ENCODE measurements around the gene EPHA2. TPM values are rescaled to one million over a fixed set of nuclear protein-coding genes. Genes with fewer than 3 reads are reported as not detected.

Gene EPHA2
- total RNA-seq, 1 donor from 2014 or later, result 21.7 TPM

DNA sequence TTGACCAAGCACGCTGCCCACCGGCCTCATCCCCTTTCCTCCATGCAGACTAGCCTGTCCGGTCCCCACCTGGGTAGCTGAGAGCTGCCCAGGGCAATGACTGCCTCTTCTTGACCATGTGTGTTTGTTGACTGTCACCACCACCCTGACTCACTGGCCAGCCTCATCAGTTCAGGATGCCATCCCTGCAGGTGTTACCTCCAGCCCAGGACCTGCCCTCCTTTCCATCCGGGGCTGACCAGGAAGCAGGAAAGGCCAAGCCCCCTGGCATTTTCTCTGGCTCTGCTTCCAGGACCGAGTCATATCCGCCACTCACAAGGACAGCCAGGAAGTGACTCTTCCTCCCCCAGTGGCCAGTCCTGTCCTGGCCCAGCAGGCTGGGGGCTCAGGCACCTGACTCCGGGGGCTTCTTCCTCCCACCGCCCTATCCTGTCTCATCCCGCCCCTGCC is 17.1 kb downstream of the EPHA2 start:
- DNase-seq (ENCODE audit: low spot score), result no peak

DNA sequence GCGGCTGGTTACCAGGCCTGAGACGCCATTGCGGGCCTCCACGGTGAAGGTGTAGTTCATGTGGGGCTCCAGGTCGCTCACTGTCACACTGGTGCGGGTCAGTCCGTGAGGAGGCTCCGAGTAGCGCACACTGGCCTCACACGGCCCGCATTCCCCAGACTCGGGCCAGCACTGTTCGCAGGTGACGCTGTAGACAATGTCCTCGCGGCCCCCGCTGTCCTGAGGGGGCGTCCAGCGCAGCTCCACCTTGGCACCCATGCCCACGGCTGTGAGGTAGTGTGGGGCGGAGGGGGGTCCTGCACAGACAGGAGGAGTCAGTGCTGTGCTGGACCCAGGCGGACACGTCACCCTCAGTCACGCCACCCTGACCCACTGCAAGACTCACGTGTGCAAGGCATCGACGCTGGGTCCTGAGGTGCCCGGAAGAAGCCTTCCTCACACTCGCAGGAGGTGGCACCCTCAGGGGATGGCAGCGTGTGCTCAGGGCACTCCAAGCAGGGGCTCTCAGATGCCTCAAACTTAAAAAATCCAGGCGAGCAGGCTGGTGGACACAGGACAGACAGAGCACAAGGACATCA is 17.9 kb downstream of the EPHA2 start:
- no peak for DNase-seq (ENCODE audit: low spot score)

DNA sequence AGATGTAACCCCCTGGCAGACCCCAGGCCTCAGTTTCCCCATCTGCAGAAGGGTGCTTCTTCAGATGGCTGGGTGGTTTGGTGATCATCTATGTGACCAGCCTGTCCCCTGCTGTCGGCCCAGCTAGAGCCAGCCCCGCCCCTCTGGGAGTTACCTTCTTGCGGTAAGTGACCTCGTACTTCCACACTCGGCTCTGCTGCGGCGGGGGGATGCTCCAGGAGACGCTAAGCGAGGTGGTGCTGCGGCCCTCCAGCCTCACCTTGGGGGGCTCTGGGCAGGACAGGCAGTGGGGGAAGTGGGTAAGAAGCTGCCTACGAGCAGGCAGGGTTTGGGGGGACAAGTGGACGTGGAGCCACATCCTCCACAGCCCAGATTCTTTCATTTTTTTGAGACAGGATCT is 20.4 kb downstream of the EPHA2 start:
- no peak for DNase-seq (ENCODE audit: low spot score)

- no peak for DNase-seq (ENCODE audit: low spot score)
Measured at GRCh38 chr1:16134906-16135305, 21.0 kb downstream of the EPHA2 start.

DNA sequence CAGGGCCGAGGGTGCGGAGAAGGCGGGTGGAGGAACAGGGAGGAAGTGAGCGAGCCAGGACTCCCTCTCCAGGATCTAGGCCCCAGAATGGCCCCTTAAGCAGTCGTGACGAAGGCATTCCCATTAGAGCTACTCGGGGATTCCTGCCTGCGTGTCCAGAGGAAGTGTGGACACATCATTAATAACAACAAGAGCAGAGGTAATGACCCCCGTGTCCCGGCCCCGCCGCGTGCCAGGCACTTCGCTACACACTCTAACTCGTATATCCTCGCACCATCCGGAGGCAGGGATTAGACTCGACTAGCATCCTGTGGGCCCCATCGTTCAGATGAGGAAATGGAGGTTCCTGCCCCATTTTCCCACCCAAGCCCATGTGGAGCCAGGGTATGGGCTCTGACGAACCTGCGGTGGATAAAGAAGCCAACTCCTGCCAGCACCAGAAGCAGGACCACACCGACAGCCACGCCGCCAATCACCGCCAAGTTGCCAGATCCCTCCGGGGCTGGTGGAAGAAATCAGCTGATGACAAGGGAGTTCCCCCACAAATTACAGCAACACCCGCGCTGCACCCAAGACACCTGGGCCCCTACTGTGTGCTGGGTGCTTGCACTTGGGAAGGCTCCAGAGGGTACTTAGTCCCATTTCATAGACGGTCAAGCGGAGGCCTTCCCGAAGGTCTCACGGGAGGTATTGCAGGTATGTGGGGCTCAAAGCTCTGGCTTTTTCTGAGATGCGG is 21.6 kb downstream of the EPHA2 start:
- DNase-seq (ENCODE audit: low spot score), result peak; percentile 30

- no peak for DNase-seq (ENCODE audit: low spot score)
Measured at GRCh38 chr1:16133007-16133961, 22.6 kb downstream of the EPHA2 start.

DNA sequence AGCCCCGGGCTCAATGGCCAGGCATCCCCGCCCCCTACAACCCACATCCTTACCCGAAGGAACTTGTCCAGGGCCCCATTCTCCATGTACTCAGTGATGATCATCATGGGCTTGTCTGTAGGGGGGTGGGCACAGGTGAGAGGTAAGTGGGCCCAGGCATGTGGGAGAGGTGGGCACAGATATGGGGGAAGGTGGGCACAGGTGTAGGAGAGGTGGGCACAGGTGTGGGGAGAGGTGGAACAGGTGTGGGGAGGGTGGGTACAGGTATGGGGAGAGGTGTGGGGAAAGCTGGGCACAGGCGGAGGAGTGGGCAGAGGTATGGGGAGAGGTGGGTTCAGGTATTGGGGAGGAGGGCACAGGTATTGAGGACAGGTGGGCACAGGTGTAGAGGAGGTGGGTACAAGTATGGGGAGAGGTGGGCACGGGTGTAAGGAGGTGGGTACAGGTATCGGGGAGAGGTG is 23.5 kb downstream of the EPHA2 start:
- DNase-seq (ENCODE audit: low spot score), result no peak

DNA sequence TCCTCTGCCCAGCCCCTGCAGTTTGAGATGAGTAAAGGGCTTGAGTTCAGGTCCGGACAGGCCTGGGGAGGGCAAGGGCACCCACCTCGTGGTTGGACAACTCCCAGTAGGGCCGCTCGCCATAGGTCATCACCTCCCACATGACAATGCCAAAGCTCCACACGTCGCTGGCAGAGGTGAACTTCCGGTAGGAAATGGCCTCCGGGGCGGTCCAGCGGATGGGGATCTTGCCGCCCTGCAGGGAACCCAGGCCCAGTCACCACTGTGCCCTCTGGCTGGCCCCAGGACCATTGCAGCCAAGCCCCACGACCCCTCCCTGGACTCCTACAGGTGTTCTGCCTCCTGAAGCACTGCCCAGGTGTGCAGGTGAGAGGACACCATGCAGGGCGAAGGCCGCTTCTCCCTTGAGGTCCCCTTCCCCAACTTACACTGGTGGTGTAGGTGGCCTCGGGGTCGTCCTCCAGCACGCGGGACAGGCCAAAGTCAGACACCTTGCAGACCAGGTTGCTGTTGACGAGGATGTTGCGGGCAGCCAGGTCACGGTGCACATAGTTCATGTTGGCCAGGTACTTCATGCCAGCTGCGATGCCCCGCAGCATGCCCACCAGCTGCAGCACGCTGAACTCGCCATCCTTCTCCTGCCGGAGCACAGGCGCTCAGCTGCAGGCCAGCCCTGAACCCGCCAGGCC is 24.1 kb downstream of the EPHA2 start:
- DNase-seq (ENCODE audit: low spot score), result no peak

DNA sequence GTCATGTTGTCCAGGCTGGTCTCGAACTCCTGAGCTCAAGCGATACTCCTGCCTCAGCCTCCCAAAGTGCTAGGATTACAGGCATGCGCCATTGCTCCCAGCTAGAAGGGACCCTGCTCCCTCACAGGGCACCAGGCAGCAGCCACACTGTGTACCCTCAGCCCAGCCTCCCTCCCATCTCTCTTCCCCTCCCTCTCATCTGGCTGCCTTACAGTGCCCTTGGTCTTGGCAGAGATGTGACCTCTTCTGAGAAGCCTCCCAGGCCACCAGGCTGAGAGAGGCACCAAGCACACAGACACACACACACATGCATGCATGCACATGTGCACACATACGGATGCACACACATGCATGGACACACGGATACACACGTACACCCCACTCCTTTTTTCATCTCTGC is 25.0 kb downstream of the EPHA2 start:
- no peak for DNase-seq (ENCODE audit: low spot score)

DNA sequence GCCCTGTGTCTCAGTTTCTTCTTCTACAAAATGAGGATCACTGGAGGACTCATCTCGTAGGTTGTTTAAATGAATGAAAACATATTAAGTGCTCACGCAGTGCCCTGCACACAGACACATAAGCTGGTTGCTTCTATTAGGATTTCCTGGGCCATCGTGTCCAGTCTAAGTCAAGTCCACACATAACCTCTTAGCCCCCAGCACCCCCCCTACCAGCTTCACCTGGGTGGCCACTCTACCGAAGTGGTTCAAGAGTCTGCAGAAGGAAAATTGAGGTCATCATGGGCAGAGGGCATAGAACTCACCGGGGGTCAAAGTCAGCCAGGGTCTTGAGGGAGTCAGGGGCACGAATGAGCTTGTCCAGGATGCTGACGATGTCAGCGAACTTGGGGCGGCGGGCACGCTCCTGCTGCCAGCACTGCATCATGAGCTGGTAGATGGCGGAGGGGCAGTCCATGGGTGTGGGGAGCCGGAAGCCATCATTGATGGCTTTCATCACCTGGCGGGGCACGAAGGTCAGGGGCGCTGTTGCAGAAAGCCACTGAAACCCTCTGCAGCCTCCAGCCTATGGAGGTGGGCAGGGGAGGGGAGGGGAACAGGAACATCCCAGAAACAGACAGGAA is 25.8 kb downstream of the EPHA2 start:
- DNase-seq (ENCODE audit: low spot score), result no peak

GRCh38 chr1:16129316-16129715 is 26.6 kb downstream of the EPHA2 start:
- no peak for DNase-seq (ENCODE audit: low spot score)

- DNase-seq (ENCODE audit: low spot score), result no peak
Measured at GRCh38 chr1:16128338-16128741, 27.5 kb downstream of the EPHA2 start.

DNA sequence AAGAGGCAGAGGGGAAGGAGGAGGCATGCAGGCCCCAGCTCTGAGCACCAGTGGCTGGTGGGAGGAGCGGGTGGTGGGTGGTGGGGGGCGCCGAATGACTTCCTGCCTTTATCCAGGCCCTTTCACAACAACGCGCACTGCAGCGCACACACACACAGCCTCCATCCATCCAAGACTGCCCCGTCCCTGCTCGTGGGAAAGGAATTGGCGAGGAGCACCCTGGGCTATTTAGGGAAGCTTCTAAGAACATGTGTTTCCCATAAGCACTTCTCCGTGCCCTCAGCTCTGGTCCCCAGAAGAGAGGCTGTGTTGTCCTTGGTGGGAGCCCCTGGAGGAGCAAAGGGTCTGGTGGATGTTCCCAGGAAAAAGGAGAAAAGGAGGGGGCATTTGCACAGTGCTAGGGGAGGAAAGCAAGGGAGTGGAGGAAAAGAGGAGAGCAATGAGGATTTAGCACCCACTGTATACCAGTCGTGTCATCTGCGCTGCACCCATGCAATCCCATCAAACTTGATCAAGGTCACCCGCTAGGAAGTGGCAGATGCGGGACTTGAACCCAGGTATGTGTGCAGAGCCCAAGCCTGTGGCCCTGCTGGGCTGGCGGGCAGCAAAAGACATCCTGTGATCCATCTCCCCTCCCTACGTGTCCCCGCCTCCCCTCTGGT is 28.1 kb downstream of the EPHA2 start:
- DNase-seq (ENCODE audit: low spot score), result no peak

DNA sequence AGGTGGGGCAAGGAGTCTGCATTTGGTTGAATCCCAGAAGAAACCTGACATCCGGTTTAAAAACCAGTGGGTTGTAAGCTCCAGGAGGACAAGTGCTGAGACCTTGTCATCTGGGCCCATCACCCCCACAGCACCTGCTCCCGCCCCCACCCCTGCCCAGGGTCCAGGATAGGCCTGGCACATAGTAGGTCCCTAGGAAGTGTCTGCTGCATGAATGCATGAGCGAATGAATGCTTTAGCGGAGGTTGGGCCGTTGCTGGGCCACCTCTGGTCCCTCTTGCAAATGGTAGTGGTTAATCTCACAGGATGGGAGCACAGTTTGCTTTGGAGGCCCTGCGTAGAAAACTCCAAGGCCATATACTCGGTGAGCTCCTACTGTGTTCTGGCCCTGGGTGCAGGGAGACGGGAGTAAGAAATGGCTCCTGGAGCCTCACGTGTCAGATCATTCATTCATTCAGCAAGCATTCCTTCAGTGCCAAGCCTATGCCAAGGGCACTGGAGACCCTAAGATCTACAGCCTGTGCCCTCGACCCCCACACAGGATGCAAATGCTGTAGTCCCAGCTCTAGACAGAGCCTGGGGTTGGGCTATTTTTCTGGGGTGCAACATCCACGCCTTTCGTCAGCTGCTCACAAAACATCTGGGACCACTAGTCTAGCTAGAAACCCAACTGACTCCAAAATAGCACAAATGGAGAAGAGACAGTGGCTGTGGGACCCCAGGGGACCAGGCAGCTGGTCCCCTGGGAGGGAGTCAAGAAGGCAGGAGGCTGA is 28.9 kb downstream of the EPHA2 start:
- DNase-seq (ENCODE audit: low spot score), result no peak

DNA sequence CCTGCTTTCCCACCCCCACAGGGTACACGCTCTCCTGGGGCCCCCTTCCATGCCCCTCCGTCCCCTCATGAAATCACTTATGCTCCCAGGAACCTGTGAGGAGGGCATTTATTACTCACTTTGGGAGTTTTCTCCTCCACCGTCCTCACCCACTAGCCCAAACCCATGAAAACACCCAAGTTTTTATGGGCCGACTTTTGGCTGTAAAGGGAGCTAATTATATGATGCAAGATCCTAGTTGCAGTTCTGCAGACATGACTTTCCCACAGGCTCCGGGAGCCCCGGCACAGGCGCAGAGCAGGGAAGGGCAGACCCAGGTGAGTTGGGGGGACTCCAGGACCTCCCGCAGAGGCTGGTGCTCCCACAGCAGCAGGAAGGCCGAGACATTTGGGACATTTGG is 29.7 kb downstream of the EPHA2 start:
- no peak for DNase-seq (ENCODE audit: low spot score)

DNA sequence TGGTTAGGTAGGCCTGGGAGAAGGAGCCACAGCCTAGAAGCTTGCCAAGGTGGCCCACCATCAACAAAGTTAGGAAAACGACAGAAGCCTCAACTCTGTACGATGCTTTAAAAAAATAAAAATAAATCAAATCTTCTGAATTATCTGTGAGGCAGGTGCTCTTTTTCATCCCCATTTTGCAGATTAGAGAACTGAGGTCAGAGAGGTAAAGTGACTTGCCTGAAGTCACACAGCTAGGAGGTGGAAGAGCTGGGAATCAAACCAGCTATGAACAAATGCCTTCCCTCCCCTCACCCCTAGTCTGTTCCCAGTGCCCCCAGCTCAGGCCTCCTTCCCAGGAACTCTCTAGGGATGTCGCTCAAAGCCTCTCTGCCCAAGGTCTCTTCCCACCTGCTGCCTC is 30.4 kb downstream of the EPHA2 start:
- DNase-seq (ENCODE audit: low spot score), result no peak

DNA sequence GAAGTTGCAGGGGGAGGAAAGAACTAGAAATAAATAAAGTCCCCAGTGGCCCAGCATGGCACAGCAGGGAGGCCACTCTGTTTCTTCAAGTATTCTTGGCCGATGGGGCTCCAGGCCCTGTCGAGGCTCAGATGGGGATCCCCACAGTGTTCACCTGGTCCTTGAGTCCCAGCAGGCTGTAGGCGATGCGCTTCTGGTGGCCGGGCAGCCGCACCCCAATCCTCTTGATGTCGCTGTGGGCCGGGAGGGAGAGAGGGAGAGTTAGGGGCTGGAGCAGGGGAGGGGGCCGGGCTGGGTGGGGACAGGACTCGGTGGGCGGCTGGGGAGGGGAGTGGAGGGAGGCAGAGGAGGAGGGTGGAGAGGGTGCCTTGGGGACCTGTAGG is 30.8 kb downstream of the EPHA2 start:
- DNase-seq (ENCODE audit: low spot score), result no peak

DNA sequence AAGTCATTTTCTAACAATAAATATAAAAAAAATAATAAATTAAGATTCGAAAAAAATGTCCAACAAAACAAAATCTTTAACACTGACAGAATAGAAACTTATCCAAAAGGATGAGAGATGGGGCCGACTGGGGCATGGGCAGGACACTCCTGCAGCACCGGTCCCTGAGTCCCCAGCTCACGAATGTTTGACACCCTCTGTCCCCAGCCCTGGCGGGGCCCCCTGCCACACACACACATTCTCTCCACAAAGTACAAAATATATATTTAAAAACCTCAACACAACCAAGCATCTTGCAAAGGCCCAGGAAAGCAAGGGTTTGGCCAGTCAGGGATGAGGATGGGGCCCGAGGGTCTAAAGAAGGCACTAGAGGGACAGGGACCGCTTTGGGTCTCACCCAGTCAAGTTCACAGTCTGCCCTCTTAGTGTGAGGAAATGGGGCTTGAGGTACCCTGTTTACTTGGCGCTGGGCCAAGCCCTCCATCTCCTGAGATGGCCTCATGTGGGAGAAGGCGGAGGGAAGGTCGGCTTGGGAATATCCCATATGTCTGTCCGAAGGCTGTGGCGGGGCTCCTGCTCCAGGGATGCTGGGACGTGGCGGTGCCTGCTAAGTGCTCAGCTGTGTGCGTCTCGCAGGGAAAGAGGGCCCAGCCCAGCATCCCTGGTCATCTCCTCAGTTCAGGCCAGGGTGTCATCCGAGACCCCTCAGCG is 31.3 kb downstream of the EPHA2 start:
- no peak for DNase-seq (ENCODE audit: low spot score)

DNA sequence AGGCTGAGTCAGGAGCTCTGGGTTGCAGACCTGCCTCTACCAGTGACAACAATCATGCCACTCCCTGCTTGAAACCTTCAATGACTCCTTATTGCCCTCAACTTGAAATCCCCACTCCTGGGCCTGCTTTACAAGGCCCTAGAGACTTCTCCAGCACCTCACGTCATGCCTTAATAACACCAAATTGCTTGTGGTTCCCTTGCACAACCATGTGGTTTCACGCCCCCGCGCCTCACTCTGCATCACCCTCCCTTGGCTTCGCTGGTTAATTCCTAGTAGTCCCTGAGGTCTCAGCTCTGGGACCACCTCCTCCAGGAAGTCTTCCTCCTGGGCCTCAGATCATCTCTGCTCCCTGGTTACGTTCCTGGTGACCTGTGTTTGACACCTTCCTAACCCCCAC is 33.0 kb downstream of the EPHA2 start:
- no peak for DNase-seq (ENCODE audit: low spot score)

Data from umbilical cord (tissue), 2 donors.